K562 (cell line): ENCODE measurements around the gene RFX7. TPM values are rescaled to one million over a fixed set of nuclear protein-coding genes. Genes with fewer than 3 reads are reported as not detected.

Source experiments
- ATAC-seq: fragments of 200-7000 bp; cut with Tn5 transposase; 3 replicates; pipeline ENCODE4 v1.9.1; 2020; ENCODE audit warnings: moderate library complexity
- BruUV-seq: library from RNA; stranded (reverse); fragments of 400-500 nt; replicated peaks from 2 replicates; lab custom pipeline; 2021; lab: Mats Ljungman, UMichigan
- CTCF ChIA-PET: fragments of 300-600 bp; formaldehyde crosslinking; extraction: SDS; loops from one replicate; lab custom pipeline; 2021; ENCODE audit warnings: low intra/inter-chr PET ratio; lab: Yijun Ruan, JAX
- POLR2A ChIA-PET: fragments of 300-600, 350-650 bp; sonication (Branson Sonifier 250); formaldehyde crosslinking; extraction: SDS; loops from one replicate; lab custom pipeline; 2021; ENCODE audit warnings: antibody characterized with exemption, inconsistent platforms; lab: Yijun Ruan, JAX
- DNase-seq, 4 experiments: peaks; one replicate each; pipeline versions ENCODE4 v3.0.0 to v3.0.0-alpha.2; 2011 to 2018; ENCODE audit warnings: low spot score in 3 of 4, mixed read lengths in 3 of 4; ENCODE audit errors: extremely low read depth in 1 of 4
- FAIRE-seq: peaks from 2 replicates; lab custom pipeline; 2011; peaks lifted over from hg19 to GRCh38; lab: Jason Lieb, UNC
- H2AFZ ChIP-seq: 2 replicates; pipeline ENCODE4 v1.6.0; 2011; ENCODE audit warnings: low read depth, low read length, control low read depth, inconsistent platforms
- H3K27ac ChIP-seq: fragments of 200-600 bp; 3 replicates; pipeline ENCODE4 v1.8.0; 2011; ENCODE audit warnings: low read depth, mild to moderate bottlenecking, control low read depth, inconsistent platforms, low read length, moderate library complexity, mixed read lengths; ENCODE audit errors: extremely low read depth
- H3K27me3 ChIP-seq, 2 experiments: fragments of 300-600 bp in 1 of 2; 2 replicates in 1 of 2; 3 replicates in 1 of 2; pipeline versions ENCODE4 v1.6.0 to v1.8.0; 2011; ENCODE audit warnings: inconsistent platforms in 2 of 2, low read length in 2 of 2, mild to moderate bottlenecking in 1 of 2, mixed read lengths in 1 of 2, moderate library complexity in 1 of 2; ENCODE audit not compliant: control insufficient read depth in 2 of 2, insufficient read depth in 2 of 2
- H3K36me3 ChIP-seq: fragments of 300-600 bp; 3 replicates; pipeline ENCODE4 v1.8.0; 2011; ENCODE audit warnings: mild to moderate bottlenecking, low read length, inconsistent platforms; ENCODE audit not compliant: control insufficient read depth, insufficient read depth
- H3K4me1 ChIP-seq, 2 experiments: fragments of 200-600 bp in 1 of 2; replicated peaks in 1 of 2; 2 replicates in 1 of 2; 3 replicates in 1 of 2; pipeline versions ENCODE4 v1.5.1 to v1.8.0; 2011; ENCODE audit warnings: inconsistent platforms in 2 of 2, low read length in 2 of 2, mild to moderate bottlenecking in 1 of 2, mixed read lengths in 1 of 2, moderate library complexity in 1 of 2; ENCODE audit not compliant: control insufficient read depth in 2 of 2, insufficient read depth in 2 of 2
- H3K4me2 ChIP-seq: 2 replicates; pipeline ENCODE4 v1.6.1; 2011; ENCODE audit warnings: low read length, control low read depth, inconsistent platforms, mixed read lengths; ENCODE audit not compliant: insufficient read depth
- H3K4me3 ChIP-seq: fragments of 200-600 bp; sonication (generic), shearing (Covaris generic); 2 replicates; pipeline ENCODE4 v1.5.1; 2016; ENCODE audit warnings: control low read depth, inconsistent platforms
- H3K79me2 ChIP-seq: fragments of 200-600 bp; 3 replicates; pipeline ENCODE4 v1.8.0; 2011; ENCODE audit warnings: low read length, inconsistent platforms; ENCODE audit not compliant: control insufficient read depth, insufficient read depth
- H3K9ac ChIP-seq, 2 experiments: 2 replicates each; pipeline versions ENCODE4 v1.6.0 to v1.6.1; 2011; ENCODE audit warnings: low read depth in 2 of 2, low read length in 2 of 2, control low read depth in 1 of 2, inconsistent platforms in 1 of 2, mild to moderate bottlenecking in 1 of 2, mixed read lengths in 1 of 2; ENCODE audit not compliant: insufficient read depth in 1 of 2
- H3K9me1 ChIP-seq: one replicate; pipeline ENCODE4 v1.6.0; 2011; ENCODE audit warnings: inconsistent platforms, mild to moderate bottlenecking, low read length, moderate library complexity; ENCODE audit not compliant: control insufficient read depth, insufficient read depth
- H3K9me3 ChIP-seq: replicated peaks from 2 replicates; pipeline ENCODE4 v1.5.1; 2011; ENCODE audit warnings: low read depth, low read length, inconsistent platforms; ENCODE audit not compliant: control insufficient read depth, insufficient read depth
- H4K20me1 ChIP-seq: replicated peaks from 2 replicates; pipeline ENCODE4 v1.6.1; 2011; ENCODE audit warnings: low read length, inconsistent platforms, mixed read lengths; ENCODE audit not compliant: control insufficient read depth, insufficient read depth
- E2F3 ChIP-seq: fragments of 250-450 bp; sonication (Bioruptor Pico); IDR thresholded peaks from 2 replicates; pipeline ENCODE4 v1.4.0; 2020; ENCODE audit warnings: mild to moderate bottlenecking
- NR4A1 ChIP-seq, 2 experiments: fragments of 250-450 bp in 1 of 2; fragments of 450-650 bp in 1 of 2; sonication (Bioruptor Pico) in 1 of 2; IDR thresholded peaks; 2 replicates each; pipeline versions ENCODE4 v1.4.0 to v1.6.1; 2016 to 2020; ENCODE audit warnings: mild to moderate bottlenecking in 2 of 2, missing compliant biosample characterization in 1 of 2, missing genetic modification characterization in 1 of 2, moderate library complexity in 1 of 2
- TOE1 ChIP-seq, 2 experiments: fragments of 450-650 bp in 1 of 2; sonication (generic) in 1 of 2; formaldehyde crosslinking in 1 of 2; IDR thresholded peaks; 2 replicates each; pipeline versions ENCODE4 v1.7.1 to v1.8.0; 2016 to 2022; ENCODE audit warnings: borderline replicate concordance in 2 of 2, mild to moderate bottlenecking in 2 of 2, antibody characterized with exemption in 1 of 2, inconsistent platforms in 1 of 2, low read depth in 1 of 2, missing genetic modification reagents in 1 of 2, moderate library complexity in 1 of 2
- XRCC5 ChIP-seq: fragments of 200-400 bp; formaldehyde crosslinking; IDR thresholded peaks from 2 replicates; pipeline ENCODE4 v1.6.1; 2017; ENCODE audit warnings: low read depth, mild to moderate bottlenecking, low read length
- WGBS: fragments of 100-300 bp; shearing (Covaris generic); methylation state at CpG from one replicate; pipeline ENCODE4 v1.1.6; 2016; ENCODE audit warnings: low coverage, mixed read lengths; ENCODE audit not compliant: insufficient coverage; ENCODE audit errors: missing lambda C conversion rate; 5-methylcytosine and 5-hydroxymethylcytosine counted together
- in situ Hi-C: fragments of 300-500 bp; cut with MboI; formaldehyde crosslinking; loops from 4 replicates; pipeline ENCODE4 v1.15.0; 2018; ENCODE audit warnings: inconsistent platforms, mixed read lengths
- intact Hi-C: fragments of 100-400 bp; cut with micrococcal nuclease; formaldehyde crosslinking; loops from 2 replicates; pipeline ENCODE4 v1.14.2; 2022
- polyA plus RNA-seq, 8 experiments: library from polyadenylated mRNA; depleted of rRNA in 4 of 8; stranded (reverse) in 5 of 8; unstranded in 3 of 8; fragments of >200 nt; fragmentation: Nextera tagmentation in 2 of 8; fragmentation: Illumina TruSeq in 1 of 8; extraction: Ambion mirVana in 2 of 8; extraction: Trizol in 1 of 8; gene quantifications; 2 replicates each; pipeline versions ENCODE4 v1.2.1 to v1.2.3, GENCODE V29; 2011 to 2014; ENCODE audit warnings: inconsistent platforms in 1 of 8, missing spikeins in 1 of 8
- total RNA-seq, 7 experiments: library from RNA; depleted of rRNA in 6 of 7; stranded (reverse); fragments of >200 nt in 6 of 7; fragmentation: Illumina TruSeq in 2 of 7; extraction: Trizol in 2 of 7; gene quantifications; 2 replicates each; pipeline versions ENCODE4 v1.2.1 to v1.2.3, GENCODE V29; 2011 to 2021; ENCODE audit warnings: low replicate concordance in 1 of 7
- TF ChIP-seq, protein P1 (sequence below): fragments of 250-450 bp; sonication (Bioruptor Pico); IDR thresholded peaks from 2 replicates; pipeline ENCODE4 v1.9.0; 2021; ENCODE audit warnings: mild to moderate bottlenecking, inconsistent platforms
- TF ChIP-seq, protein P2 (sequence below): IDR thresholded peaks from 2 replicates; pipeline ENCODE4 v1.6.1; 2012; ENCODE audit warnings: low read depth, low read length, improper control_type of control experiment, borderline replicate concordance

Gene RFX7
- total and polyA plus RNA-seq, 9 of the 15 experiments (the other 6 are each of a cell fraction or from before 2014, with no cell fraction given): 2.4 to 17.9 (median 6.3) TPM

GRCh38 chr15:56247266-56247665 is 3.6 kb upstream of the RFX7 start:
- ChIA-PET CTCF (interaction anchor here (0.7 kb wide), 1 partner anchor 1305 kb away, joined by 3 read pairs; no protein-coding TSS in a partner anchor), POLR2A (no interaction called here)
- in situ Hi-C loops: loop anchor here (5.0 kb wide), 1 partner anchor 185 kb away; no protein-coding TSS in a partner anchor
- H3K9me1 ChIP-seq: no peaks in the 10 kb centered on the region
- no TSS peak for BruUV-seq
- no peak overlapping the region for H3K9ac ChIP-seq
- ATAC-seq (no peak), FAIRE-seq (no peak), DNase-seq (no peak)
- H3K79me2 ChIP-seq: peaks cover 30% of the 10 kb centered on the region
- H3K4me1 ChIP-seq: peaks cover 19 to 40% of the 10 kb centered on the region in 2 experiments
- WGBS: 82% methylated on average over 2 of the region's 2 CpGs
- intact Hi-C loops: loop anchor here (5.0 to 10.0 kb wide), 3 partner anchors 152 to 600 kb away; no protein-coding TSS in a partner anchor
- H3K27me3 ChIP-seq: no peaks in the 10 kb centered on the region
- no peak overlapping the region for H3K27ac ChIP-seq
- no peaks in the 10 kb centered on the region; the same call in 1 of the 2 replicates for H4K20me1 ChIP-seq
- no peak overlapping the region for H3K4me3 ChIP-seq
- H2AFZ ChIP-seq: no peak overlapping the region
- H3K36me3 ChIP-seq: no peaks in the 10 kb centered on the region
- no peak overlapping the region for H3K4me2 ChIP-seq
- H3K9me3 ChIP-seq: no peaks in the 10 kb centered on the region
- TF ChIP-seq, protein P1, sequence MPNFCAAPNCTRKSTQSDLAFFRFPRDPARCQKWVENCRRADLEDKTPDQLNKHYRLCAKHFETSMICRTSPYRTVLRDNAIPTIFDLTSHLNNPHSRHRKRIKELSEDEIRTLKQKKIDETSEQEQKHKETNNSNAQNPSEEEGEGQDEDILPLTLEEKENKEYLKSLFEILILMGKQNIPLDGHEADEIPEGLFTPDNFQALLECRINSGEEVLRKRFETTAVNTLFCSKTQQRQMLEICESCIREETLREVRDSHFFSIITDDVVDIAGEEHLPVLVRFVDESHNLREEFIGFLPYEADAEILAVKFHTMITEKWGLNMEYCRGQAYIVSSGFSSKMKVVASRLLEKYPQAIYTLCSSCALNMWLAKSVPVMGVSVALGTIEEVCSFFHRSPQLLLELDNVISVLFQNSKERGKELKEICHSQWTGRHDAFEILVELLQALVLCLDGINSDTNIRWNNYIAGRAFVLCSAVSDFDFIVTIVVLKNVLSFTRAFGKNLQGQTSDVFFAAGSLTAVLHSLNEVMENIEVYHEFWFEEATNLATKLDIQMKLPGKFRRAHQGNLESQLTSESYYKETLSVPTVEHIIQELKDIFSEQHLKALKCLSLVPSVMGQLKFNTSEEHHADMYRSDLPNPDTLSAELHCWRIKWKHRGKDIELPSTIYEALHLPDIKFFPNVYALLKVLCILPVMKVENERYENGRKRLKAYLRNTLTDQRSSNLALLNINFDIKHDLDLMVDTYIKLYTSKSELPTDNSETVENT (CRISPR knock-in tag): no peak
- TF ChIP-seq, protein P2, sequence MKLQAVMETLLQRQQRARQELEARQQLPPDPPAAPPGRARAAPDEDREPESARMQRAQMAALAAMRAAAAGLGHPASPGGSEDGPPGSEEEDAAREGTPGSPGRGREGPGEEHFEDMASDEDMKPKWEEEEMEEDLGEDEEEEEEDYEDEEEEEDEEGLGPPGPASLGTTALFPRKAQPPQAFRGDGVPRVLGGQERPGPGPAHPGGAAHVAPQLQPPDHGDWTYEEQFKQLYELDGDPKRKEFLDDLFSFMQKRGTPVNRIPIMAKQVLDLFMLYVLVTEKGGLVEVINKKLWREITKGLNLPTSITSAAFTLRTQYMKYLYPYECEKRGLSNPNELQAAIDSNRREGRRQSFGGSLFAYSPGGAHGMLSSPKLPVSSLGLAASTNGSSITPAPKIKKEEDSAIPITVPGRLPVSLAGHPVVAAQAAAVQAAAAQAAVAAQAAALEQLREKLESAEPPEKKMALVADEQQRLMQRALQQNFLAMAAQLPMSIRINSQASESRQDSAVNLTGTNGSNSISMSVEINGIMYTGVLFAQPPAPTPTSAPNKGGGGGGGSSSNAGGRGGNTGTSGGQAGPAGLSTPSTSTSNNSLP: no peak
- TF ChIP-seq NR4A1 (CRISPR knock-in tag; IDR thresholded peaks at IDR 0.05) (no peak), NR4A1 (tag; IDR thresholded peaks at IDR 0.05) (no peak), E2F3 (CRISPR knock-in tag) (no peak), XRCC5 (no peak), TOE1 (IDR thresholded peaks at IDR 0.05; ENCODE audit: borderline replicate concordance) (no peak), TOE1 (CRISPR knock-in tag; IDR thresholded peaks at IDR 0.05; ENCODE audit: borderline replicate concordance, low read depth) (no peak)
